IMR-90 (cell line): Measurements from ENCODE around the gene CCDC70. TPM values are rescaled to one million over a fixed set of nuclear protein-coding genes. Genes with fewer than 3 reads are reported as not detected.

ENCODE experiments used
- ATAC-seq: fragments of 200-7000 bp; cut with Tn5 transposase; 2 replicates; pipeline ENCODE4 v1.9.1; 2020; ENCODE audit warnings: low read depth, mild to moderate bottlenecking, moderate library complexity
- BruUV-seq: library from RNA; stranded (reverse); fragments of 400-500 nt; replicated peaks from 2 replicates; lab custom pipeline; 2021; lab: Mats Ljungman, UMichigan
- CTCF ChIA-PET: fragments of 300-600 bp; formaldehyde crosslinking; extraction: SDS; loops from one replicate; lab custom pipeline; 2021; ENCODE audit warnings: antibody characterized with exemption; lab: Yijun Ruan, JAX
- POLR2A ChIA-PET: fragments of 300-600 bp; sonication (Branson Sonifier 250); formaldehyde crosslinking; loops from one replicate; lab custom pipeline; 2022; ENCODE audit warnings: antibody characterized with exemption; ENCODE audit not compliant: unreplicated experiment; lab: Charles Lee
- DNase-seq: peaks from one replicate; pipeline ENCODE4 v3.0.0; 2013
- H2AFZ ChIP-seq: replicated peaks from 2 replicates; pipeline ENCODE3; 2013; ENCODE audit warnings: low read length, mild to moderate bottlenecking; ENCODE audit not compliant: poor library complexity
- H2AK5ac ChIP-seq: 2 replicates; pipeline ENCODE4 v1.6.1; 2013; ENCODE audit warnings: low read depth, low read length, inconsistent platforms
- H2AK9ac ChIP-seq: replicated peaks from 2 replicates; pipeline ENCODE3; 2013; ENCODE audit warnings: mild to moderate bottlenecking, low read depth, low read length, moderate library complexity; ENCODE audit not compliant: poor library complexity
- H2BK120ac ChIP-seq: 2 replicates; pipeline ENCODE4 v1.6.1; 2013; ENCODE audit warnings: low read depth, low read length, inconsistent platforms
- H2BK15ac ChIP-seq: 3 replicates; pipeline ENCODE4 v1.6.1; 2013; ENCODE audit warnings: low read depth, low read length, inconsistent platforms
- H2BK20ac ChIP-seq: 2 replicates; pipeline ENCODE4 v1.6.1; 2013; ENCODE audit warnings: low read depth, mild to moderate bottlenecking, inconsistent platforms, low read length, moderate library complexity
- H2BK5ac ChIP-seq: 2 replicates; pipeline ENCODE4 v1.6.1; 2013; ENCODE audit warnings: mild to moderate bottlenecking, low read depth, low read length, inconsistent platforms; ENCODE audit not compliant: poor library complexity, severe bottlenecking
- H3K14ac ChIP-seq: replicated peaks from 2 replicates; pipeline ENCODE4 v1.6.1; 2013; ENCODE audit warnings: low read depth, low read length, inconsistent platforms
- H3K18ac ChIP-seq: 2 replicates; pipeline ENCODE4 v1.6.1; 2013; ENCODE audit warnings: low read depth, low read length, control low read depth
- H3K23ac ChIP-seq: 2 replicates; pipeline ENCODE4 v1.6.1; 2013; ENCODE audit warnings: low read depth, low read length, inconsistent platforms
- H3K27ac ChIP-seq: 2 replicates; pipeline ENCODE4 v1.5.1; 2013; ENCODE audit warnings: mild to moderate bottlenecking, control low read depth, low read length; ENCODE audit not compliant: insufficient read depth
- H3K27me3 ChIP-seq: 2 replicates; pipeline ENCODE4 v1.6.1; 2013; ENCODE audit warnings: low read length; ENCODE audit not compliant: control insufficient read depth, insufficient read depth
- H3K36me3 ChIP-seq: 2 replicates; pipeline ENCODE4 v1.6.1; 2013; ENCODE audit warnings: low read length, mixed read lengths; ENCODE audit not compliant: control insufficient read depth, insufficient read depth
- H3K4ac ChIP-seq: 2 replicates; pipeline ENCODE4 v1.6.1; 2013; ENCODE audit warnings: low read depth, low read length, inconsistent platforms
- H3K4me1 ChIP-seq: 2 replicates; pipeline ENCODE4 v1.6.1; 2013; ENCODE audit warnings: low read length, mixed read lengths; ENCODE audit not compliant: control insufficient read depth, insufficient read depth
- H3K4me2 ChIP-seq: 2 replicates; pipeline ENCODE4 v1.6.1; 2013; ENCODE audit warnings: low read depth, mild to moderate bottlenecking, control low read depth, low read length, moderate library complexity
- H3K4me3 ChIP-seq: 2 replicates; pipeline ENCODE4 v1.5.1; 2013; ENCODE audit warnings: low read depth, mild to moderate bottlenecking, control low read depth, low read length, moderate library complexity; ENCODE audit not compliant: insufficient read depth
- H3K56ac ChIP-seq: 2 replicates; pipeline ENCODE4 v1.6.1; 2013; ENCODE audit warnings: low read length, inconsistent platforms; ENCODE audit not compliant: insufficient read depth; ENCODE audit errors: extremely low read depth
- H3K79me1 ChIP-seq, 2 experiments: 2 replicates each; pipeline ENCODE4 v1.6.1; 2013; ENCODE audit warnings: low read length in 2 of 2, inconsistent platforms in 1 of 2, low read depth in 1 of 2
- H3K9ac ChIP-seq: 2 replicates; pipeline ENCODE4 v1.6.1; 2013; ENCODE audit warnings: low read depth, low read length, control low read depth
- H3K9me1 ChIP-seq: 2 replicates; pipeline ENCODE4 v1.6.1; 2013; ENCODE audit warnings: low read length, inconsistent platforms; ENCODE audit not compliant: insufficient read depth
- H3K9me3 ChIP-seq: 2 replicates; pipeline ENCODE4 v1.6.1; 2013; ENCODE audit warnings: low read length; ENCODE audit not compliant: control insufficient read depth, insufficient read depth
- H4K20me1 ChIP-seq: 2 replicates; pipeline ENCODE4 v1.6.1; 2013; ENCODE audit warnings: low read length, inconsistent platforms; ENCODE audit not compliant: insufficient read depth
- H4K5ac ChIP-seq: 2 replicates; pipeline ENCODE4 v1.6.1; 2013; ENCODE audit warnings: mild to moderate bottlenecking, low read depth, low read length, control low read depth
- H4K8ac ChIP-seq, 2 experiments: 2 replicates each; pipeline ENCODE4 v1.6.1; 2013; ENCODE audit warnings: low read depth in 2 of 2, low read length in 2 of 2, control low read depth in 1 of 2, inconsistent platforms in 1 of 2
- H4K91ac ChIP-seq: 2 replicates; pipeline ENCODE4 v1.6.1; 2013; ENCODE audit warnings: low read depth, low read length, inconsistent platforms; ENCODE audit not compliant: insufficient read depth
- BHLHE40 ChIP-seq: fragments of 150-350 bp; IDR thresholded peaks from 2 replicates; pipeline ENCODE4 v1.6.1; 2016; ENCODE audit warnings: mild to moderate bottlenecking, low read depth, low read length
- CEBPB ChIP-seq: IDR thresholded peaks from 2 replicates; pipeline ENCODE4 v1.6.1; 2012; ENCODE audit warnings: low read depth, low read length, improper control_type of control experiment
- CHD1 ChIP-seq: IDR thresholded peaks from 2 replicates; pipeline ENCODE4 v1.6.1; 2012; ENCODE audit warnings: low read depth, low read length, improper control_type of control experiment
- CTCF ChIP-seq: conservative IDR thresholded peaks from 2 replicates; pipeline ENCODE4 v1.5.1; 2012; ENCODE audit warnings: mild to moderate bottlenecking, low read depth, low read length, improper control_type of control experiment
- ELK1 ChIP-seq: fragments of 150-350 bp; IDR thresholded peaks from 2 replicates; pipeline ENCODE4 v1.6.1; 2016; ENCODE audit warnings: low read depth, mild to moderate bottlenecking, low read length, moderate library complexity, borderline replicate concordance
- FOS ChIP-seq: fragments of 150-350 bp; IDR thresholded peaks from 2 replicates; pipeline ENCODE4 v1.6.1; 2016; ENCODE audit warnings: low read depth, low read length
- MAFK ChIP-seq: IDR thresholded peaks from 2 replicates; pipeline ENCODE4 v1.6.1; 2012; ENCODE audit warnings: low read depth, low read length, improper control_type of control experiment
- MAZ ChIP-seq: IDR thresholded peaks from 2 replicates; pipeline ENCODE4 v1.6.1; 2012; ENCODE audit warnings: low read depth, mild to moderate bottlenecking, low read length, improper control_type of control experiment, moderate library complexity, borderline replicate concordance
- MXI1 ChIP-seq: IDR thresholded peaks from 2 replicates; pipeline ENCODE4 v1.6.1; 2012; ENCODE audit warnings: low read depth, mild to moderate bottlenecking, low read length, moderate library complexity, borderline replicate concordance
- NFE2L2 ChIP-seq: fragments of 150-350 bp; IDR thresholded peaks from 2 replicates; pipeline ENCODE4 v1.6.1; 2016; ENCODE audit warnings: low read depth, mild to moderate bottlenecking, low read length
- POLR2A ChIP-seq: IDR thresholded peaks from 2 replicates; pipeline ENCODE4 v1.6.1; 2012; ENCODE audit warnings: mild to moderate bottlenecking, low read depth, low read length
- RAD21 ChIP-seq: IDR thresholded peaks from 2 replicates; pipeline ENCODE4 v1.6.1; 2012; ENCODE audit warnings: low read length, improper control_type of control experiment
- RCOR1 ChIP-seq: IDR thresholded peaks from 2 replicates; pipeline ENCODE4 v1.6.1; 2012; ENCODE audit warnings: mild to moderate bottlenecking, low read length, improper control_type of control experiment; ENCODE audit not compliant: insufficient replicate concordance
- RFX5 ChIP-seq: IDR thresholded peaks from 2 replicates; pipeline ENCODE4 v1.8.0; 2012; ENCODE audit warnings: low read depth, mild to moderate bottlenecking, low read length, moderate library complexity
- SMC3 ChIP-seq: fragments of 150-350 bp; IDR thresholded peaks from 2 replicates; pipeline ENCODE4 v1.6.1; 2016; ENCODE audit warnings: low read depth, mild to moderate bottlenecking, antibody characterized with exemption, low read length, moderate library complexity
- USF2 ChIP-seq: fragments of 150-350 bp; IDR thresholded peaks from 2 replicates; pipeline ENCODE4 v1.6.1; 2017; ENCODE audit warnings: mild to moderate bottlenecking, antibody characterized with exemption, low read length, low read depth
- whole genome bisulfite sequencing, 2 experiments: methylation state at CpG; one replicate each; pipeline versions ENCODE4 v1.1.5 to v1.1.7; 2013; ENCODE audit warnings: missing lambda C conversion rate in 2 of 2; ENCODE audit not compliant: insufficient read length in 1 of 2; ENCODE audit errors: extremely low coverage in 2 of 2; 5-methylcytosine and 5-hydroxymethylcytosine counted together
- dilution Hi-C: fragments of 300-500 bp; cut with HindIII; formaldehyde crosslinking; loops from one replicate; pipeline ENCODE4 v1.14.3; 2018; ENCODE audit warnings: low sequenced_read_pairs; ENCODE audit not compliant: unreplicated experiment
- in situ Hi-C: fragments of 300-500 bp; cut with MboI; formaldehyde crosslinking; loops from 3 replicates; pipeline ENCODE4 v1.14.3; 2019; ENCODE audit warnings: low sequenced_read_pairs, inconsistent platforms, mixed read lengths
- intact Hi-C: fragments of 100-400 bp; cut with micrococcal nuclease; formaldehyde crosslinking; loops from 2 replicates; pipeline ENCODE4 v1.10.0; 2022
- polyA plus RNA-seq, 3 experiments: library from polyadenylated mRNA; depleted of rRNA; stranded (reverse); fragments of >200 nt; gene quantifications; 2 replicates each; pipeline ENCODE4 v1.2.3, GENCODE V29; 2012; ENCODE audit warnings: low replicate concordance in 1 of 3
- total RNA-seq: library from RNA; depleted of rRNA; stranded (reverse); fragments of >200 nt; gene quantifications from 2 replicates; pipeline ENCODE4 v1.2.3, GENCODE V29; 2012

Gene CCDC70
- total and polyA plus RNA-seq, 2 of the 4 experiments (the other 2 are of a cell fraction): not detected

- no peaks in the 10 kb centered on the region for H4K20me1 ChIP-seq
- H3K23ac ChIP-seq: no peak overlapping the region
- H3K36me3 ChIP-seq: no peaks in the 10 kb centered on the region
- in situ Hi-C loops (no loop called here), dilution Hi-C loops (no loop called here), intact Hi-C loops (no loop called here)
- H3K14ac ChIP-seq: no peak overlapping the region
- H3K27ac ChIP-seq: no peak overlapping the region
- H3K4me1 ChIP-seq: no peaks in the 10 kb centered on the region
- no peak overlapping the region for H4K8ac ChIP-seq
- no peak overlapping the region for H3K4me2 ChIP-seq
- no peaks in the 10 kb centered on the region for H3K9me3 ChIP-seq
- no peak overlapping the region for H3K18ac ChIP-seq
- no peak for TF ChIP-seq NFE2L2
- TF ChIP-seq SMC3: no peak
- no peak for TF ChIP-seq ELK1
- TF ChIP-seq CTCF: no peak
- no peak for TF ChIP-seq RAD21
- no peak for TF ChIP-seq CEBPB
- no peak for TF ChIP-seq BHLHE40
- no peak for TF ChIP-seq MAZ
- no peak for TF ChIP-seq POLR2A
- no peak for TF ChIP-seq MAFK
- no peak for TF ChIP-seq USF2
- no peak for TF ChIP-seq MXI1
- no peak for TF ChIP-seq RCOR1
- no peak for TF ChIP-seq RFX5
- no peak for TF ChIP-seq FOS
- TF ChIP-seq CHD1: no peak
- H3K9me1 ChIP-seq: no peaks in the 10 kb centered on the region
- H4K91ac ChIP-seq: no peak overlapping the region
- no peak for ATAC-seq
- no peak overlapping the region for H2BK120ac ChIP-seq
- no peak overlapping the region for H2BK20ac ChIP-seq
- WGBS, 2 experiments: 70% methylated on average over 3 of the region's 6 CpGs; no CpG with 5 or more reads in 1 of the 2 experiments
- H3K9ac ChIP-seq: no peak overlapping the region
- H4K5ac ChIP-seq: no peak overlapping the region
- POLR2A ChIA-PET: no interaction called here
- peaks cover 11% of the 10 kb centered on the region for H3K27me3 ChIP-seq
- H2BK15ac ChIP-seq: no peak overlapping the region
- no peak overlapping the region for H2AK9ac ChIP-seq
- H3K79me1 ChIP-seq: no peaks in the 10 kb centered on the region
- H3K56ac ChIP-seq: no peak overlapping the region
- CTCF ChIA-PET: no interaction called here
- H3K4ac ChIP-seq: no peak overlapping the region
- H2AK5ac ChIP-seq: no peak overlapping the region
- BruUV-seq: no TSS peak
- DNase-seq: no peak
- no peak overlapping the region for H3K4me3 ChIP-seq
- H2AFZ ChIP-seq: no peak overlapping the region
- H2BK5ac ChIP-seq: no peak overlapping the region
These were observed 44.0 kb downstream of the CCDC70 start for GRCh38 chr13:51905787-51906186.
